ENCODE data around the gene GAB2. TPM values are rescaled to one million over a fixed set of nuclear protein-coding genes. Genes with fewer than 3 reads are reported as not detected.

The GAB2 gene
- total and polyA plus RNA-seq, 8 donors: 18.8 to 59.6 (median 19.7) TPM

GRCh38 chr11:78386215-78386941 is 31.2 kb downstream of the GAB2 start:
- intact Hi-C loops (cut with DNase I): no loop called here
- Histone ChIP-seq H3K9me3 (peaks cover 0 to 12% of the 10 kb centered on the region in 2 donors), H3K27me3 (no peaks in the 10 kb centered on the region), H3K27ac (no peak overlapping the region), H3K4me3 (no peak overlapping the region), H3K4me1 (peaks cover 0 to 22% of the 10 kb centered on the region in 2 donors), H3K36me3 (peaks cover 0 to 13% of the 10 kb centered on the region in 2 donors)
- DNase-seq (no peak), ATAC-seq (no peak)
- TF ChIP-seq, protein P1, sequence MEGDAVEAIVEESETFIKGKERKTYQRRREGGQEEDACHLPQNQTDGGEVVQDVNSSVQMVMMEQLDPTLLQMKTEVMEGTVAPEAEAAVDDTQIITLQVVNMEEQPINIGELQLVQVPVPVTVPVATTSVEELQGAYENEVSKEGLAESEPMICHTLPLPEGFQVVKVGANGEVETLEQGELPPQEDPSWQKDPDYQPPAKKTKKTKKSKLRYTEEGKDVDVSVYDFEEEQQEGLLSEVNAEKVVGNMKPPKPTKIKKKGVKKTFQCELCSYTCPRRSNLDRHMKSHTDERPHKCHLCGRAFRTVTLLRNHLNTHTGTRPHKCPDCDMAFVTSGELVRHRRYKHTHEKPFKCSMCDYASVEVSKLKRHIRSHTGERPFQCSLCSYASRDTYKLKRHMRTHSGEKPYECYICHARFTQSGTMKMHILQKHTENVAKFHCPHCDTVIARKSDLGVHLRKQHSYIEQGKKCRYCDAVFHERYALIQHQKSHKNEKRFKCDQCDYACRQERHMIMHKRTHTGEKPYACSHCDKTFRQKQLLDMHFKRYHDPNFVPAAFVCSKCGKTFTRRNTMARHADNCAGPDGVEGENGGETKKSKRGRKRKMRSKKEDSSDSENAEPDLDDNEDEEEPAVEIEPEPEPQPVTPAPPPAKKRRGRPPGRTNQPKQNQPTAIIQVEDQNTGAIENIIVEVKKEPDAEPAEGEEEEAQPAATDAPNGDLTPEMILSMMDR (IDR thresholded peaks at IDR 0.05): no peak

GRCh38 chr11:78385205-78385604 is 32.4 kb downstream of the GAB2 start:
- no peak overlapping the region for H3K27ac ChIP-seq
- DNase-seq: no peak
- no peak overlapping the region for H3K4me3 ChIP-seq
- TF ChIP-seq, protein P1 (IDR thresholded peaks at IDR 0.05): no peak
- H3K36me3 ChIP-seq: peaks cover 0 to 13% of the 10 kb centered on the region in 2 donors
- peaks cover 0 to 12% of the 10 kb centered on the region in 2 donors for H3K9me3 ChIP-seq
- ATAC-seq: no peak
- no peaks in the 10 kb centered on the region for H3K27me3 ChIP-seq
- intact Hi-C loops (cut with DNase I): no loop called here
- peaks cover 0 to 14% of the 10 kb centered on the region in 2 donors for H3K4me1 ChIP-seq

DNA sequence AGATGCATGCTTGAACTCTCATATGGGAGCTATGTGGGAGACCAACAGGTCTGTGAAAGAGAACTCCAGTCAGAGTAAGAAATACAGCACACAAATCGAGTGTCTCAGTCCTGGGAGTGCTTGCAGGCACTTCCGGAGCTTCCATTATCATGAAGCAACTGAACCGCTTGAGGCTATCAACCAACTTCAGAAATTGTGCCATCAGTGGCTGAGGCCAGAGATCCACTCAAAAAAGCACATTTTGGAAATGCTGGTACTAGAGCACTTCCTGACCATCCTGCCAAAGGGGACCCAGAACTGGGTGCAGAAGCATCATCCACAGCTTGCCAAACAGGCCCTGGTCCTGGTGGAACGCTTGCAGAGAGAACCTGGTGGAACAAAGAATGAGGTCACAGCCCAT is 33.4 kb downstream of the GAB2 start:
- no peak for DNase-seq
- Histone ChIP-seq H3K27me3 (no peaks in the 10 kb centered on the region), H3K36me3 (peaks cover 0 to 13% of the 10 kb centered on the region in 2 donors), H3K9me3 (peaks cover 0 to 12% of the 10 kb centered on the region in 2 donors), H3K4me1 (peaks cover 0 to 22% of the 10 kb centered on the region in 2 donors), H3K4me3 (no peak overlapping the region), H3K27ac (no peak overlapping the region)
- TF ChIP-seq, protein P1 (IDR thresholded peaks at IDR 0.05): no peak
- intact Hi-C loops (cut with DNase I): no loop called here
- ATAC-seq: no peak

DNA sequence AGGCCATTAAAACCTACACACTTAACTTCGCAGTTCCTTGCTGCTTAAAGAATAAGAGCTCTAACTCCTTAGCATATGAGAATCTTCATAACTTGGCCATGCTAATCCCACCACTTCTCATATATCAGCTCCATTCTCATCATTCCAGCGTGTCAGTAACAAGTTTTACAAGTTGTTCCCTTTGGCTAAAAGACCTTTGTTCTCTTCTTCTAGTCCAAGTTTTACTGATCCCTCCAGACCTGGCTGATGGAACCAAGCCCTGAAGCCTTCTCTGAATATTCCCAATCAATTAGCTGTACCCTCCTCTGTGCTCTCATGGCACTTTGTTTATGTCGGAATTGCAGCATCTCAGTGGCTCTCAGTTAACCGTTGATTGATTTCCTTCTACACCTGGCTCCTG is 35.8 kb downstream of the GAB2 start:
- H3K27ac ChIP-seq: no peak overlapping the region
- no peak for DNase-seq
- TF ChIP-seq, protein P1 (IDR thresholded peaks at IDR 0.05): no peak
- H3K4me1 ChIP-seq: peaks cover 0 to 25% of the 10 kb centered on the region in 2 donors
- H3K4me3 ChIP-seq: no peak overlapping the region
- ATAC-seq: no peak
- H3K9me3 ChIP-seq: peaks cover 0 to 15% of the 10 kb centered on the region in 2 donors
- H3K27me3 ChIP-seq: no peaks in the 10 kb centered on the region
- intact Hi-C loops (cut with DNase I): no loop called here
- peaks cover 0 to 16% of the 10 kb centered on the region in 2 donors for H3K36me3 ChIP-seq

DNA sequence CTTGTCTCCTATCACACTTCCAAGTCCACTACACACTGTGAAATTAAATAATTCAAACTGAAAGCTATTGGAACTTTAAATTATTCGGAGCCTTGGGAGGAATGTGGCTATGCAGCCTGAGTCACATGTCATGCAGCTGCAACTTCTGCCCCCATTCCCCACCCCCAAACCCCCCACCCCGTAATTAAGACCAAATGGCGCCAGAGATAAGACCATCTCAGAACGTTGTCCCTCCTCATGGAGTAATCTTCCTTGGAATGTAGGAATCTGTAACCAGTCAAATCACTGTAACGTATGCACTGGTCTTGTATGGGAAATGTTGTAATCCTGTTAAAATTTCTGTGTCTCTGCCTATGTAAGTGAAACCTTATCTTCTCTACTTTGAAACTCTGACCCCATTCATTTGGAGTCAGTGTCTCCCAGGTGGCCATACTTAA is 37.0 kb downstream of the GAB2 start:
- intact Hi-C loops (cut with DNase I): no loop called here
- TF ChIP-seq, protein P1 (IDR thresholded peaks at IDR 0.05): no peak
- H3K27ac ChIP-seq: no peak overlapping the region
- no peaks in the 10 kb centered on the region for H3K27me3 ChIP-seq
- peaks cover 0 to 31% of the 10 kb centered on the region in 2 donors for H3K4me1 ChIP-seq
- DNase-seq (no peak), ATAC-seq (no peak)
- H3K36me3 ChIP-seq: peaks cover 0 to 18% of the 10 kb centered on the region in 2 donors
- no peak overlapping the region for H3K4me3 ChIP-seq
- H3K9me3 ChIP-seq: peaks cover 0 to 15% of the 10 kb centered on the region in 2 donors

Data from left lung (tissue), 10 donors.